ENCODE measurements around the gene CDC14C. TPM values are rescaled to one million over a fixed set of nuclear protein-coding genes. Genes with fewer than 3 reads are reported as not detected.

CDC14C gene
- total RNA-seq, 1 experiment from 2014 or later, result not detected

DNA sequence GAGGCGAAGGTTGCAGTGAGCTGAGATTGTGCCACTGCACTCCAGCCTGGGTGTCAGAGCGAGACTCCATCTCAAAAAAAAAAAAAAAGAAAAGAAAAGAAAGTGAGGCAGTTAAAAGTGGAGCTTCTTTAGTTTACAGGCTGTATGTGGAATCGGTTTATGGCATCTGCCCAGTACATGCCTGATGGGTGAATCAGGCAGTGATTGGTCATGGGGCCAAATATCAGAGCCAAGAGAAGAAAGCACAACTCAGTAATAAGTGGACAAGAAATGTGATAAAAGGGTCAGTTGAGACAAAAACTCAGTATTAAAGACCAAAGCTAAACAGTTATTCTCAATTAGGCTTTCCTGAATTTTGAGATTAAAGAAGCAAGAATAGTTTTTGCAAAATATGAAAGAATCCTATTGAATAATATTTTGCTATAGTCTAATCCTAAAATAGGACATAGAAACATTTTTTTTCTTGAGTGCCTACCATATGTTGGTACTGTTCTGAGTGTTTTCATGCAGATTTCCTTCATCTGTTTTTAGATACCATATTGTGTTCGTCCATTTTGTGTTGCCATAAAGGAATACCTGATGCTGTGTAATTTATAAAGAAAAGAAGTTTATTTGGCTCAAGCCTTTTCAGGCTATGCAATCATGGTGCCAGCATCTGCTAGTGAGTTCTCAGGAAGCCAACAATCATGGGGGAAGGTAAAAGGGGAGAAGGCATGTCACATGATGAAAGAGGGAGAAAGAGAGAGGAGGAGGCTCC, 14.4 kb downstream of the CDC14C start:
- H3K36me3 Mint-ChIP-seq (ENCODE audit: insufficient read depth, unreplicated experiment), result no peaks in the 10 kb centered on the region
- TF ChIP-seq CTCF (IDR thresholded peaks at IDR 0.05; ENCODE audit: insufficient read depth in 1 of 2, low read depth in 1 of 2, low read length in 1 of 2, severe bottlenecking in 1 of 2, unreplicated experiment in 1 of 2), result no peak
- CTCF ChIA-PET, result no interaction called here

GRCh38 chr7:48943279-48943990, 19.1 kb downstream of the CDC14C start:
- no peak for DNase-seq
- H3K4me3 ChIP-seq (ENCODE audit: low read depth, low read length), result no peak overlapping the region
- TF ChIP-seq CTCF (IDR thresholded peaks at IDR 0.05; ENCODE audit: insufficient read depth in 1 of 2, low read depth in 1 of 2, low read length in 1 of 2, severe bottlenecking in 1 of 2, unreplicated experiment in 1 of 2), result no peak
- no TSS peak for BruUV-seq (replicated peaks)
- Mint-ChIP-seq H3K27ac (ENCODE audit: unreplicated experiment) (no peak overlapping the region), H3K4me3 (ENCODE audit: unreplicated experiment) (no peak overlapping the region), H3K4me1 (ENCODE audit: low read depth, unreplicated experiment) (no peaks in the 10 kb centered on the region), H3K9me3 (ENCODE audit: unreplicated experiment) (peaks cover 12% of the 10 kb centered on the region), H3K36me3 (ENCODE audit: insufficient read depth, unreplicated experiment) (no peaks in the 10 kb centered on the region), H3K27me3 (ENCODE audit: insufficient read depth, unreplicated experiment) (peaks cover 3% of the 10 kb centered on the region)
- CTCF ChIA-PET, result no interaction called here
- H3K36me3 ChIP-seq (ENCODE audit: control insufficient read depth, insufficient read depth, low read length), result no peaks in the 10 kb centered on the region
- intact Hi-C loops (cut with micrococcal nuclease; ENCODE audit: unreplicated experiment), result no loop called here
- POLR2A ChIA-PET, result no interaction called here
- peaks cover 4% of the 10 kb centered on the region; the same call in 1 of the 2 replicates for H3K9me3 ChIP-seq
- no peaks in the 10 kb centered on the region for H3K27me3 ChIP-seq (replicated peaks; ENCODE audit: control insufficient read depth, insufficient read depth, low read length)
- no peaks in the 10 kb centered on the region for H3K4me1 ChIP-seq

More for the DNA sequence above, 14.4 kb downstream of the CDC14C start:
- POLR2A ChIA-PET, result no interaction called here
- intact Hi-C loops (cut with micrococcal nuclease; ENCODE audit: unreplicated experiment), result no loop called here
- Histone ChIP-seq H3K9me3 (no peaks in the 10 kb centered on the region), H3K4me3 (ENCODE audit: low read depth, low read length) (no peak overlapping the region), H3K27me3 (replicated peaks; ENCODE audit: control insufficient read depth, insufficient read depth, low read length) (no peaks in the 10 kb centered on the region), H3K4me1 (no peaks in the 10 kb centered on the region), H3K36me3 (ENCODE audit: control insufficient read depth, insufficient read depth, low read length) (no peaks in the 10 kb centered on the region)
- no TSS peak for BruUV-seq (replicated peaks)
- peaks cover 6% of the 10 kb centered on the region for H3K27me3 Mint-ChIP-seq (ENCODE audit: insufficient read depth, unreplicated experiment)
- peaks cover 4% of the 10 kb centered on the region for H3K9me3 Mint-ChIP-seq (ENCODE audit: unreplicated experiment)
- no peaks in the 10 kb centered on the region for H3K4me1 Mint-ChIP-seq (ENCODE audit: low read depth, unreplicated experiment)
- no peak overlapping the region for H3K27ac Mint-ChIP-seq (ENCODE audit: unreplicated experiment)
- DNase-seq, result no peak
- H3K4me3 Mint-ChIP-seq (ENCODE audit: unreplicated experiment), result no peak overlapping the region

- TF ChIP-seq CTCF (IDR thresholded peaks at IDR 0.05; ENCODE audit: insufficient read depth in 1 of 2, low read depth in 1 of 2, low read length in 1 of 2, severe bottlenecking in 1 of 2, unreplicated experiment in 1 of 2), result no peak
- DNase-seq, result no peak
- no peaks in the 10 kb centered on the region for H3K9me3 ChIP-seq
- ChIA-PET CTCF (no interaction called here), POLR2A (no interaction called here)
- H3K27me3 ChIP-seq (replicated peaks; ENCODE audit: control insufficient read depth, insufficient read depth, low read length), result no peaks in the 10 kb centered on the region
- H3K4me1 ChIP-seq, result no peaks in the 10 kb centered on the region
- no peaks in the 10 kb centered on the region for H3K36me3 Mint-ChIP-seq (ENCODE audit: insufficient read depth, unreplicated experiment)
- no peaks in the 10 kb centered on the region for H3K4me1 Mint-ChIP-seq (ENCODE audit: low read depth, unreplicated experiment)
- no TSS peak for BruUV-seq (replicated peaks)
- intact Hi-C loops (cut with micrococcal nuclease; ENCODE audit: unreplicated experiment), result no loop called here
- H3K36me3 ChIP-seq (ENCODE audit: control insufficient read depth, insufficient read depth, low read length), result no peaks in the 10 kb centered on the region
- H3K4me3 ChIP-seq (ENCODE audit: low read depth, low read length), result no peak overlapping the region
- peaks cover 10% of the 10 kb centered on the region for H3K9me3 Mint-ChIP-seq (ENCODE audit: unreplicated experiment)
- H3K27me3 Mint-ChIP-seq (ENCODE audit: insufficient read depth, unreplicated experiment), result peaks cover 4% of the 10 kb centered on the region
- H3K27ac Mint-ChIP-seq (ENCODE audit: unreplicated experiment), result no peak overlapping the region
- no peak overlapping the region for H3K4me3 Mint-ChIP-seq (ENCODE audit: unreplicated experiment)
These were observed 31.6 kb downstream of the CDC14C start for GRCh38 chr7:48955916-48956315.

All from Caco-2 (cell line).